ENCODE results near the gene TMPRSS2. TPM values are rescaled to one million over a fixed set of nuclear protein-coding genes. Genes with fewer than 3 reads are reported as not detected.
A peak's percentile ranks its signal among the peaks of the same experiment; 100 is the strongest.

TMPRSS2 gene
- total RNA-seq (2016; rRNA removed; fragmentation: Illumina TruSeq; extraction: Trizol) (0.86 and 1.8 TPM in 2 replicates), polyA plus RNA-seq (2011; rRNA removed) (1.7 and 1.9 TPM in 2 replicates), polyA minus RNA-seq (2011; rRNA and poly(A)+ RNA removed; ENCODE audit: low replicate concordance) (2.6 TPM in 1 of 2 replicates, not detected in the other), Bru-seq, nascent RNA (percentile 39 among the genes with signal in this experiment), BruChase-seq, experiment 1, labeled RNA remaining after a 6-hour chase (percentile 51 among the genes with signal in this experiment), BruChase-seq, experiment 2, labeled RNA remaining after a 2-hour chase (percentile 42 among the genes with signal in this experiment)
- total RNA-seq (2016; cell fraction: cytosol; rRNA removed; fragmentation: Illumina TruSeq; extraction: Trizol; ENCODE audit: low read depth), result 0.20 and 0.62 TPM in 2 replicates
- total RNA-seq (2016; cell fraction: insoluble cytoplasmic fraction; rRNA removed; fragmentation: Illumina TruSeq; extraction: Trizol), result 0.98 and 1.7 TPM in 2 replicates
- total RNA-seq (2016; cell fraction: membrane; rRNA removed; fragmentation: Illumina TruSeq; extraction: Trizol), result 0.93 and 0.96 TPM in 2 replicates
- total RNA-seq (2016; cell fraction: nucleus; rRNA removed; fragmentation: Illumina TruSeq; extraction: Trizol), result 1.4 and 2.2 TPM in 2 replicates
- 1.2 and 1.5 TPM in 2 replicates for polyA plus RNA-seq (2011; cell fraction: cytosol; rRNA removed)
- polyA plus RNA-seq (2011; cell fraction: nucleus; rRNA removed), result 1.3 TPM in 2 replicates
- 3.7 and 4.1 TPM in 2 replicates for polyA plus RNA-seq (2012)
- polyA plus RNA-seq (2016; cell fraction: cytosol; fragmentation: Illumina TruSeq; extraction: Trizol; ENCODE audit: low read depth), result 0.32 and 0.38 TPM in 2 replicates
- 0.76 and 0.89 TPM in 2 replicates for polyA plus RNA-seq (2016; cell fraction: insoluble cytoplasmic fraction; fragmentation: Illumina TruSeq; extraction: Trizol; ENCODE audit: low read depth)
- 0.26 and 0.73 TPM in 2 replicates for polyA plus RNA-seq (2016; cell fraction: membrane; fragmentation: Illumina TruSeq; extraction: Trizol; ENCODE audit: low read depth)
- 2.7 and 3.0 TPM in 2 replicates for polyA plus RNA-seq (2016; cell fraction: nucleus; fragmentation: Illumina TruSeq; extraction: Trizol; ENCODE audit: insufficient read depth, low read depth)
- polyA minus RNA-seq (2011; cell fraction: cytosol; rRNA and poly(A)+ RNA removed), result 0.89 and 0.97 TPM in 2 replicates
- 1.2 and 2.0 TPM in 2 replicates for polyA minus RNA-seq (2011; cell fraction: nucleus; rRNA and poly(A)+ RNA removed)
- long read RNA-seq, experiment 1, partial matches to known transcripts, result 0 of 1 reads
- long read RNA-seq, experiment 1, other reads (novel, unspliced or antisense), result 0 of 1 reads
- long read RNA-seq, experiment 2, partial matches to known transcripts, result 1 of 11 reads
- long read RNA-seq, experiment 2, other reads (novel, unspliced or antisense), result 3 of 11 reads

- Histone ChIP-seq H4K20me1 (ENCODE audit: insufficient read depth, low read length) (no peaks in the 10 kb centered on the region), H3K4me3 (replicated peaks in 1 of 3; ENCODE audit: insufficient read depth in 1 of 3, low read depth in 2 of 3, low read length in 3 of 3) (peak within 1 kb of the TSS; percentile 52 to 67 (median 58); a peak in 5 of 6 replicates), H2AFZ (ENCODE audit: low read length) (no peak within 1 kb of the TSS), H3K27me3 (ENCODE audit: control insufficient read depth in 1 of 2, insufficient read depth in 2 of 2, low read length in 2 of 2) (peaks cover 2 to 31% of the 10 kb centered on the region in 2 experiments; a peak in 4 of 5 replicates), H3K9me3 (ENCODE audit: low read length) (no peaks in the 10 kb centered on the region), H3K4me2 (ENCODE audit: low read depth, low read length) (peak within 1 kb of the TSS; percentile 72), H3K36me3 (replicated peaks in 1 of 2; ENCODE audit: control insufficient read depth in 1 of 2, insufficient read depth in 2 of 2, low read length in 2 of 2) (no peaks in the 10 kb centered on the region), H3K27ac (ENCODE audit: extremely low read length, insufficient read depth, low read length) (no peak within 1 kb of the TSS), H3K79me2 (ENCODE audit: insufficient read depth, low read length) (no peaks in the 10 kb centered on the region), H3K4me1 (ENCODE audit: insufficient read depth, low read length) (peaks cover 39% of the 10 kb centered on the region), H3K9ac (ENCODE audit: insufficient read depth, low read depth, low read length) (no peak within 1 kb of the TSS)
- FAIRE-seq, result no peak
- ATAC-seq, result peak; percentile 73
- ChIA-PET CTCF (ENCODE audit: low intra/inter-chr PET ratio, low total read pairs) (no interaction called here), POLR2A (interaction anchor here (0.9 to 3.8 kb wide), 4 partner anchors 10 to 82 kb away, joined by 3 to 18 read pairs (median 3); partner anchors contain the start of gene MX1)
- no TSS peak for BruUV-seq (replicated peaks)
- intact Hi-C loops (cut with micrococcal nuclease; ENCODE audit: unreplicated experiment), result loop anchor here (1.0 kb wide), 1 partner anchor 29 kb away; no protein-coding TSS in a partner anchor
- no CpG with 5 or more reads among the region's 85 CpGs for WGBS (ENCODE audit: low lambda C conversion rate)
- in situ Hi-C loops (cut with HindIII; ENCODE audit: extremely low pct_ligation_motif_present, low pct_unique_long_range_greater_than_20kb), result no loop called here
- DNase-seq (ENCODE audit: low spot score), result no peak
- TF ChIP-seq ZNF143 (CRISPR knock-in tag; IDR thresholded peaks at IDR 0.05), result no peak
- TF ChIP-seq XBP1 (CRISPR knock-in tag; IDR thresholded peaks at IDR 0.05), result no peak
- TF ChIP-seq, protein P1, sequence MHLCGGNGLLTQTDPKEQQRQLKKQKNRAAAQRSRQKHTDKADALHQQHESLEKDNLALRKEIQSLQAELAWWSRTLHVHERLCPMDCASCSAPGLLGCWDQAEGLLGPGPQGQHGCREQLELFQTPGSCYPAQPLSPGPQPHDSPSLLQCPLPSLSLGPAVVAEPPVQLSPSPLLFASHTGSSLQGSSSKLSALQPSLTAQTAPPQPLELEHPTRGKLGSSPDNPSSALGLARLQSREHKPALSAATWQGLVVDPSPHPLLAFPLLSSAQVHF (CRISPR knock-in tag; IDR thresholded peaks at IDR 0.05), result no peak
- no peak for TF ChIP-seq ZNF232 (CRISPR knock-in tag; IDR thresholded peaks at IDR 0.05; ENCODE audit: borderline replicate concordance)
- TF ChIP-seq PAX8 (CRISPR knock-in tag; IDR thresholded peaks at IDR 0.05; ENCODE audit: borderline replicate concordance), result no peak
- TF ChIP-seq EZH2 (conservative IDR thresholded peaks at IDR 0.05; ENCODE audit: low read depth, low read length), result peak; percentile 71; the same call in 1 of the 2 replicates
- TF ChIP-seq GLMP (CRISPR knock-in tag; IDR thresholded peaks at IDR 0.05; ENCODE audit: borderline replicate concordance), result no peak
- 0 out of 2 replicates have a peak, but pooled peaks have one; percentile 13 for TF ChIP-seq BCL6 (CRISPR knock-in tag; IDR thresholded peaks at IDR 0.05)
- TF ChIP-seq SAFB2 (CRISPR knock-in tag; IDR thresholded peaks at IDR 0.05; ENCODE audit: borderline replicate concordance, low read depth), result no peak
- TF ChIP-seq ZNF263 (CRISPR knock-in tag; IDR thresholded peaks at IDR 0.05), result peak; percentile 56; the same call in 1 of the 2 replicates
- no peak for TF ChIP-seq ZSCAN30 (CRISPR knock-in tag; IDR thresholded peaks at IDR 0.05)
- TF ChIP-seq, protein P2, sequence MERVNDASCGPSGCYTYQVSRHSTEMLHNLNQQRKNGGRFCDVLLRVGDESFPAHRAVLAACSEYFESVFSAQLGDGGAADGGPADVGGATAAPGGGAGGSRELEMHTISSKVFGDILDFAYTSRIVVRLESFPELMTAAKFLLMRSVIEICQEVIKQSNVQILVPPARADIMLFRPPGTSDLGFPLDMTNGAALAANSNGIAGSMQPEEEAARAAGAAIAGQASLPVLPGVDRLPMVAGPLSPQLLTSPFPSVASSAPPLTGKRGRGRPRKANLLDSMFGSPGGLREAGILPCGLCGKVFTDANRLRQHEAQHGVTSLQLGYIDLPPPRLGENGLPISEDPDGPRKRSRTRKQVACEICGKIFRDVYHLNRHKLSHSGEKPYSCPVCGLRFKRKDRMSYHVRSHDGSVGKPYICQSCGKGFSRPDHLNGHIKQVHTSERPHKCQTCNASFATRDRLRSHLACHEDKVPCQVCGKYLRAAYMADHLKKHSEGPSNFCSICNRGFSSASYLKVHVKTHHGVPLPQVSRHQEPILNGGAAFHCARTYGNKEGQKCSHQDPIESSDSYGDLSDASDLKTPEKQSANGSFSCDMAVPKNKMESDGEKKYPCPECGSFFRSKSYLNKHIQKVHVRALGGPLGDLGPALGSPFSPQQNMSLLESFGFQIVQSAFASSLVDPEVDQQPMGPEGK (CRISPR knock-in tag; IDR thresholded peaks at IDR 0.05), result 0 out of 2 replicates have a peak, but pooled peaks have one; percentile 6
- 0 out of 2 replicates have a peak, but pooled peaks have one; percentile 28 for TF ChIP-seq CHCHD3 (CRISPR knock-in tag; IDR thresholded peaks at IDR 0.05)
Measured at GRCh38 chr21:41507521-41508414, at the start of gene TMPRSS2. TSS of gene TMPRSS2 (minus strand) at chr21:41508158. CDS start at chr21:41498133, 10,025 bp downstream.

Data from HepG2 (cell line).